CD14-positive monocyte (primary cell): Measurements from ENCODE around the gene IGHMBP2. TPM values are rescaled to one million over a fixed set of nuclear protein-coding genes. Genes with fewer than 3 reads are reported as not detected.

ENCODE experiments used
- DNase-seq, 3 donors: peaks; one replicate each; pipeline ENCODE4 v3.0.0-alpha.2; 2011 to 2022
- H2AFZ ChIP-seq: 2 replicates; pipeline ENCODE4 v1.6.0; 2012; ENCODE audit warnings: mild to moderate bottlenecking, low read depth, low read length, inconsistent platforms; ENCODE audit not compliant: insufficient read depth, poor library complexity, severe bottlenecking
- H3K27ac ChIP-seq, 2 donors: 1 replicate in 1 of 2; 2 replicates in 1 of 2; pipeline ENCODE4 v1.5.1; 2012 to 2013; ENCODE audit warnings: low read length in 2 of 2, control low read depth in 1 of 2, inconsistent platforms in 1 of 2, low read depth in 1 of 2, mild to moderate bottlenecking in 1 of 2
- H3K27me3 ChIP-seq, 2 donors: one replicate each; pipeline versions ENCODE4 v1.6.0 to v1.6.1; 2011 to 2013; ENCODE audit warnings: low read length in 2 of 2; ENCODE audit not compliant: control insufficient read depth in 2 of 2, insufficient read depth in 2 of 2
- H3K36me3 ChIP-seq, 2 donors: replicated peaks in 1 of 2; 1 replicate in 1 of 2; 2 replicates in 1 of 2; pipeline versions ENCODE4 v1.5.1 to v1.6.1; 2012 to 2013; ENCODE audit warnings: low read length in 2 of 2, control low read depth in 1 of 2, inconsistent platforms in 1 of 2, mild to moderate bottlenecking in 1 of 2; ENCODE audit not compliant: insufficient read depth in 2 of 2, control insufficient read depth in 1 of 2
- H3K4me1 ChIP-seq, 2 donors: 1 replicate in 1 of 2; 2 replicates in 1 of 2; pipeline versions ENCODE4 v1.5.1 to v1.6.1; 2012 to 2013; ENCODE audit warnings: low read length in 2 of 2, control low read depth in 1 of 2, inconsistent platforms in 1 of 2, mild to moderate bottlenecking in 1 of 2, moderate library complexity in 1 of 2; ENCODE audit not compliant: insufficient read depth in 2 of 2, control insufficient read depth in 1 of 2
- H3K4me2 ChIP-seq: replicated peaks from 2 replicates; pipeline ENCODE3; 2012; ENCODE audit warnings: low read length, moderate library complexity, mild to moderate bottlenecking; ENCODE audit not compliant: poor library complexity, severe bottlenecking; ENCODE audit errors: extremely low read depth
- H3K4me3 ChIP-seq, 3 experiments: fragments of 200-600 bp in 1 of 3; sonication (generic) in 1 of 3; replicated peaks in 1 of 3; 1 replicate in 2 of 3; 2 replicates in 1 of 3; pipeline ENCODE4 v1.5.1; 2011 to 2013; ENCODE audit warnings: low read length in 3 of 3, mild to moderate bottlenecking in 3 of 3, control low read depth in 2 of 3, low read depth in 2 of 3, inconsistent platforms in 1 of 3, moderate library complexity in 1 of 3
- H3K79me2 ChIP-seq: 2 replicates; pipeline ENCODE4 v1.6.0; 2012; ENCODE audit warnings: mild to moderate bottlenecking, control low read depth, inconsistent platforms, low read length, moderate library complexity; ENCODE audit not compliant: insufficient read depth
- H3K9ac ChIP-seq: 2 replicates; pipeline ENCODE4 v1.6.0; 2017; ENCODE audit warnings: low read length, mild to moderate bottlenecking; ENCODE audit not compliant: insufficient read depth, poor library complexity, severe bottlenecking
- H3K9me3 ChIP-seq, 2 donors: replicated peaks in 1 of 2; 1 replicate in 1 of 2; 2 replicates in 1 of 2; pipeline versions ENCODE4 v1.5.1 to v1.6.1; 2012 to 2013; ENCODE audit warnings: low read length in 2 of 2, control low read depth in 1 of 2; ENCODE audit not compliant: control insufficient read depth in 1 of 2, insufficient read depth in 1 of 2
- H4K20me1 ChIP-seq: 2 replicates; pipeline ENCODE4 v1.6.0; 2012; ENCODE audit warnings: mild to moderate bottlenecking, low read length, control low read depth, moderate library complexity; ENCODE audit not compliant: insufficient read depth
- H3K27ac Mint-ChIP-seq, 7 donors: one replicate each; pipeline ENCODE4 v1.8.0; 2020; ENCODE audit warnings: mild to moderate bottlenecking in 7 of 7, mixed read lengths in 7 of 7, moderate library complexity in 6 of 7, inconsistent platforms in 2 of 7
- H3K27me3 Mint-ChIP-seq, 3 donors: one replicate each; pipeline ENCODE4 v1.8.0; 2021 to 2022; ENCODE audit warnings: low read depth in 3 of 3, mild to moderate bottlenecking in 3 of 3, mixed read lengths in 3 of 3, moderate library complexity in 3 of 3, inconsistent platforms in 1 of 3
- H3K36me3 Mint-ChIP-seq, 2 donors: one replicate each; pipeline ENCODE4 v1.8.0; 2020; ENCODE audit warnings: mixed read lengths in 2 of 2, inconsistent platforms in 1 of 2, mild to moderate bottlenecking in 1 of 2
- H3K4me1 Mint-ChIP-seq: one replicate; pipeline ENCODE4 v1.8.0; 2020; ENCODE audit warnings: mild to moderate bottlenecking, mixed read lengths
- H3K4me3 Mint-ChIP-seq, 2 donors: one replicate each; pipeline ENCODE4 v1.8.0; 2020; ENCODE audit warnings: mild to moderate bottlenecking in 2 of 2, mixed read lengths in 2 of 2, moderate library complexity in 1 of 2
- H3K9me3 Mint-ChIP-seq, 7 donors: one replicate each; pipeline ENCODE4 v1.8.0; 2020 to 2022; ENCODE audit warnings: mixed read lengths in 7 of 7, mild to moderate bottlenecking in 6 of 7, moderate library complexity in 6 of 7, inconsistent platforms in 2 of 7
- CTCF ChIP-seq: fragments of 200-600 bp; IDR thresholded peaks from one replicate; pipeline ENCODE4 v1.8.0; 2022; ENCODE audit warnings: antibody characterized with exemption, mild to moderate bottlenecking
- WGBS: methylation state at CpG from one replicate; pipeline ENCODE4 v1.1.5; 2013; ENCODE audit warnings: missing lambda C conversion rate; ENCODE audit not compliant: insufficient coverage; 5-methylcytosine and 5-hydroxymethylcytosine counted together
- intact Hi-C, 2 donors: fragments of 100-400 bp; cut with micrococcal nuclease; formaldehyde crosslinking; loops; one replicate each; pipeline versions ENCODE4 v1.15.0 to v1.15.1; 2023
- polyA plus RNA-seq, 3 donors: library from polyadenylated mRNA; depleted of rRNA in 1 of 3; unstranded in 2 of 3; stranded (reverse) in 1 of 3; fragments of 300-500 nt in 2 of 3; fragments of >200 nt in 1 of 3; fragmentation: Illumina TruSeq in 2 of 3; gene quantifications; 1 replicate in 2 of 3; 2 replicates in 1 of 3; pipeline ENCODE4 v1.2.3, GENCODE V29; 2012 to 2021

The IGHMBP2 gene
- polyA plus RNA-seq, 3 donors, result 3.9 to 14.9 (median 6.0) TPM

GRCh38 chr11:68897441-68897840, 6.2 kb upstream of the IGHMBP2 start:
- H2AFZ ChIP-seq, result no peak overlapping the region
- H3K27me3 ChIP-seq, result no peaks in the 10 kb centered on the region
- Mint-ChIP-seq H3K4me1 (peaks cover 9% of the 10 kb centered on the region), H3K4me3 (no peak overlapping the region), H3K36me3 (peaks cover 75 to 76% of the 10 kb centered on the region in 2 donors), H3K27me3 (peaks cover 0 to 3% (median 0%) of the 10 kb centered on the region in 3 donors), H3K9me3 (no peaks in the 10 kb centered on the region), H3K27ac (no peak overlapping the region)
- H3K79me2 ChIP-seq, result peaks cover 29% of the 10 kb centered on the region
- H3K4me2 ChIP-seq, result no peak overlapping the region
- no peak overlapping the region for H3K9ac ChIP-seq
- TF ChIP-seq CTCF, result no peak
- no peak for DNase-seq
- H3K4me1 ChIP-seq, result peaks cover 0 to 2% of the 10 kb centered on the region in 2 donors
- H3K27ac ChIP-seq, result no peak overlapping the region
- 99% methylated on average over 9 of the region's 9 CpGs for WGBS
- no peak overlapping the region for H3K4me3 ChIP-seq
- intact Hi-C loops, result no loop called here
- peaks cover 9% of the 10 kb centered on the region for H4K20me1 ChIP-seq
- H3K36me3 ChIP-seq, result peaks cover 69 to 87% of the 10 kb centered on the region in 2 donors
- H3K9me3 ChIP-seq, result no peaks in the 10 kb centered on the region

- H3K27me3 ChIP-seq, result no peaks in the 10 kb centered on the region
- H3K27ac Mint-ChIP-seq, result no peak overlapping the region
- 95% methylated on average over 9 of the region's 9 CpGs for WGBS
- H3K27me3 Mint-ChIP-seq, result peaks cover 0 to 3% (median 0%) of the 10 kb centered on the region in 3 donors
- no peaks in the 10 kb centered on the region for H3K9me3 ChIP-seq
- no peak overlapping the region for H3K27ac ChIP-seq
- no peak for TF ChIP-seq CTCF
- no peak for DNase-seq
- no peak overlapping the region for H3K9ac ChIP-seq
- H3K4me3 Mint-ChIP-seq, result no peak overlapping the region
- peaks cover 36% of the 10 kb centered on the region for H3K4me1 Mint-ChIP-seq
- H3K79me2 ChIP-seq, result peaks cover 62% of the 10 kb centered on the region
- H3K36me3 Mint-ChIP-seq, result peaks cover 44 to 52% of the 10 kb centered on the region in 2 donors
- intact Hi-C loops, result loop anchor here (5.0 to 10.0 kb wide), 4 partner anchors 59 to 1294 kb away; partner anchors contain the start of gene CPT1A (in 2 of the 2)
- peaks cover 40 to 53% of the 10 kb centered on the region in 2 donors for H3K36me3 ChIP-seq
- no peak overlapping the region for H3K4me2 ChIP-seq
- H3K4me3 ChIP-seq, result no peak overlapping the region
- peaks cover 9% of the 10 kb centered on the region for H4K20me1 ChIP-seq
- H3K9me3 Mint-ChIP-seq, result no peaks in the 10 kb centered on the region
- H3K4me1 ChIP-seq, result peaks cover 17 to 24% of the 10 kb centered on the region in 2 donors
- no peak overlapping the region for H2AFZ ChIP-seq
Measured at GRCh38 chr11:68900835-68901381, 2.8 kb upstream of the IGHMBP2 start.
